Measurements from ENCODE around the gene SH3GL3.

- no peak for TF ChIP-seq CTCF (conservative IDR thresholded peaks at IDR 0.05; ENCODE audit: low read depth, low read length)
- no peak for TF ChIP-seq POLR2A (IDR thresholded peaks at IDR 0.05; ENCODE audit: low read depth, low read length)
- no peak for TF ChIP-seq RAD21 (IDR thresholded peaks at IDR 0.05; ENCODE audit: low read length)
- TF ChIP-seq USF2 (IDR thresholded peaks at IDR 0.05; ENCODE audit: low read depth, low read length) = no peak
- no peak for TF ChIP-seq CHD1 (IDR thresholded peaks at IDR 0.05; ENCODE audit: low read depth, low read length)
Measured at GRCh38 chr15:83665480-83665879, 218.3 kb downstream of the SH3GL3 start.
